HUES48 (cell line): ENCODE results near the gene SYNPO2.
A peak's percentile ranks its signal among the peaks of the same experiment; 100 is the strongest.

ENCODE experiments used
- H3K27ac ChIP-seq: one replicate; pipeline ENCODE4 v1.7.0; 2013; ENCODE audit warnings: low read depth, low read length, inconsistent platforms
- H3K27me3 ChIP-seq: 2 replicates; pipeline ENCODE4 v1.6.1; 2013; ENCODE audit warnings: mild to moderate bottlenecking, low read length; ENCODE audit not compliant: control insufficient read depth, insufficient read depth
- H3K36me3 ChIP-seq: 2 replicates; pipeline ENCODE4 v1.6.1; 2013; ENCODE audit warnings: low read length; ENCODE audit not compliant: control insufficient read depth, insufficient read depth
- H3K4me1 ChIP-seq: 2 replicates; pipeline ENCODE4 v1.6.1; 2013; ENCODE audit warnings: mild to moderate bottlenecking, low read length; ENCODE audit not compliant: control insufficient read depth, insufficient read depth
- H3K4me3 ChIP-seq: 2 replicates; pipeline ENCODE4 v1.5.1; 2013; ENCODE audit warnings: mild to moderate bottlenecking, low read depth, low read length
- H3K9ac ChIP-seq: 2 replicates; pipeline ENCODE4 v1.6.1; 2013; ENCODE audit warnings: mild to moderate bottlenecking, low read depth, low read length, moderate library complexity
- H3K9me3 ChIP-seq: 2 replicates; pipeline ENCODE4 v1.6.1; 2013; ENCODE audit warnings: low read length; ENCODE audit not compliant: control insufficient read depth, insufficient read depth

SYNPO2 gene

GRCh38 chr4:119031218-119031617 lies 142.6 kb downstream of the SYNPO2 start:
- Histone ChIP-seq H3K9ac (no peak overlapping the region), H3K9me3 (no peaks in the 10 kb centered on the region), H3K4me1 (peaks cover 44% of the 10 kb centered on the region), H3K27me3 (no peaks in the 10 kb centered on the region), H3K36me3 (no peaks in the 10 kb centered on the region), H3K27ac (no peak overlapping the region), H3K4me3 (no peak overlapping the region)

GRCh38 chr4:119032921-119033685 lies 144.4 kb downstream of the SYNPO2 start:
- Histone ChIP-seq H3K27ac (no peak overlapping the region), H3K9ac (no peak overlapping the region), H3K4me3 (no peak overlapping the region), H3K36me3 (no peaks in the 10 kb centered on the region), H3K4me1 (peaks cover 28% of the 10 kb centered on the region; the same call in 1 of the 2 replicates), H3K27me3 (no peaks in the 10 kb centered on the region), H3K9me3 (no peaks in the 10 kb centered on the region)

- Histone ChIP-seq H3K9me3 (no peaks in the 10 kb centered on the region), H3K9ac (no peak overlapping the region), H3K4me3 (no peak overlapping the region), H3K36me3 (no peaks in the 10 kb centered on the region), H3K27me3 (no peaks in the 10 kb centered on the region), H3K4me1 (peaks cover 34% of the 10 kb centered on the region), H3K27ac (no peak overlapping the region)
Observed at GRCh38 chr4:119034276-119035008, 145.8 kb downstream of the SYNPO2 start.

GRCh38 chr4:119035951-119036737 lies 147.5 kb downstream of the SYNPO2 start:
- Histone ChIP-seq H3K4me3 (no peak overlapping the region), H3K9ac (no peak overlapping the region), H3K4me1 (peaks cover 51% of the 10 kb centered on the region), H3K27me3 (no peaks in the 10 kb centered on the region), H3K9me3 (no peaks in the 10 kb centered on the region), H3K27ac (peak overlapping the region; percentile 8), H3K36me3 (no peaks in the 10 kb centered on the region)

- Histone ChIP-seq H3K9me3 (no peaks in the 10 kb centered on the region), H3K27me3 (no peaks in the 10 kb centered on the region), H3K36me3 (no peaks in the 10 kb centered on the region), H3K4me1 (peaks cover 67% of the 10 kb centered on the region), H3K4me3 (no peak overlapping the region), H3K27ac (no peak overlapping the region), H3K9ac (no peak overlapping the region)
Observed at GRCh38 chr4:119037709-119038108, 149.1 kb downstream of the SYNPO2 start.

- Histone ChIP-seq H3K27me3 (no peaks in the 10 kb centered on the region), H3K4me3 (no peak overlapping the region), H3K36me3 (no peaks in the 10 kb centered on the region), H3K27ac (no peak overlapping the region), H3K4me1 (peaks cover 72% of the 10 kb centered on the region), H3K9ac (no peak overlapping the region), H3K9me3 (no peaks in the 10 kb centered on the region)
Observed at GRCh38 chr4:119038116-119038841, 149.6 kb downstream of the SYNPO2 start.

GRCh38 chr4:119039160-119039559 lies 150.5 kb downstream of the SYNPO2 start:
- no peak overlapping the region for H3K27ac ChIP-seq
- peaks cover 68% of the 10 kb centered on the region for H3K4me1 ChIP-seq
- H3K9me3 ChIP-seq: no peaks in the 10 kb centered on the region
- H3K4me3 ChIP-seq: no peak overlapping the region
- H3K27me3 ChIP-seq: no peaks in the 10 kb centered on the region
- no peak overlapping the region for H3K9ac ChIP-seq
- no peaks in the 10 kb centered on the region for H3K36me3 ChIP-seq

- H3K27ac ChIP-seq: peak overlapping the region; percentile 70
- H3K9ac ChIP-seq: no peak overlapping the region
- H3K9me3 ChIP-seq: no peaks in the 10 kb centered on the region
- peaks cover 62% of the 10 kb centered on the region for H3K4me1 ChIP-seq
- no peak overlapping the region for H3K4me3 ChIP-seq
- H3K36me3 ChIP-seq: no peaks in the 10 kb centered on the region
- no peaks in the 10 kb centered on the region for H3K27me3 ChIP-seq
Observed at GRCh38 chr4:119039779-119040178, 151.1 kb downstream of the SYNPO2 start.

- H3K4me3 ChIP-seq: no peak overlapping the region
- no peak overlapping the region for H3K9ac ChIP-seq
- no peaks in the 10 kb centered on the region for H3K27me3 ChIP-seq
- H3K36me3 ChIP-seq: no peaks in the 10 kb centered on the region
- peaks cover 57% of the 10 kb centered on the region for H3K4me1 ChIP-seq
- peak overlapping the region; percentile 70 for H3K27ac ChIP-seq
- no peaks in the 10 kb centered on the region for H3K9me3 ChIP-seq
Observed at GRCh38 chr4:119040261-119040660, 151.6 kb downstream of the SYNPO2 start.

GRCh38 chr4:119040694-119041185 lies 152.1 kb downstream of the SYNPO2 start:
- Histone ChIP-seq H3K36me3 (no peaks in the 10 kb centered on the region), H3K27me3 (no peaks in the 10 kb centered on the region), H3K9me3 (no peaks in the 10 kb centered on the region), H3K4me3 (no peak overlapping the region), H3K27ac (peak overlapping the region; percentile 70), H3K4me1 (peaks cover 52% of the 10 kb centered on the region), H3K9ac (no peak overlapping the region)
